Gastroesophageal sphincter (tissue), 4 donors: ENCODE data around the gene LRBA. TPM values are rescaled to one million over a fixed set of nuclear protein-coding genes. Genes with fewer than 3 reads are reported as not detected.

ENCODE experiments used
- ATAC-seq: fragments of 150-250 bp; one replicate; pipeline ENCODE4 v1.9.1; 2016; ENCODE audit warnings: mild to moderate bottlenecking, moderate library complexity
- H3K27ac ChIP-seq, 4 donors: fragments of 200-600 bp; sonication (generic) in 3 of 4; 1 replicate in 3 of 4; 2 replicates in 1 of 4; pipeline ENCODE4 v1.5.1; 2016 to 2019
- H3K27me3 ChIP-seq: fragments of 200-600 bp; sonication (generic); one replicate; pipeline ENCODE4 v1.5.1; 2019
- H3K36me3 ChIP-seq, 2 donors: fragments of 200-600 bp; sonication (generic); one replicate each; pipeline ENCODE4 v1.5.1; 2019; ENCODE audit warnings: control low read depth in 1 of 2
- H3K4me1 ChIP-seq, 3 donors: fragments of 200-600 bp; sonication (generic); 1 replicate in 2 of 3; 2 replicates in 1 of 3; pipeline ENCODE4 v1.5.1; 2016 to 2019; ENCODE audit warnings: control low read depth in 2 of 3
- H3K4me3 ChIP-seq, 2 donors: fragments of 200-600 bp; sonication (generic); one replicate each; pipeline ENCODE4 v1.5.1; 2019; ENCODE audit warnings: mild to moderate bottlenecking in 1 of 2, moderate library complexity in 1 of 2
- H3K9me3 ChIP-seq, 3 donors: fragments of 200-600 bp; sonication (generic); one replicate each; pipeline ENCODE4 v1.5.1; 2017 to 2019; ENCODE audit warnings: control low read depth in 2 of 3
- CTCF ChIP-seq, 4 experiments: fragments of 200-600 bp in 2 of 4; fragments of 450-650 bp in 2 of 4; sonication (generic) in 1 of 4; IDR thresholded peaks; one replicate each; pipeline ENCODE4 v1.5.1; 2017 to 2019; ENCODE audit warnings: antibody characterized with exemption in 4 of 4, mild to moderate bottlenecking in 2 of 4, moderate library complexity in 2 of 4
- EP300 ChIP-seq: sonication (generic); formaldehyde crosslinking; IDR thresholded peaks from one replicate; pipeline ENCODE4 v1.6.1; 2017; ENCODE audit warnings: antibody characterized with exemption, mild to moderate bottlenecking
- POLR2A ChIP-seq, 2 donors: fragments of 450-650 bp; IDR thresholded peaks; one replicate each; pipeline ENCODE4 v1.6.1; 2017; ENCODE audit warnings: antibody characterized with exemption in 2 of 2, mild to moderate bottlenecking in 2 of 2, moderate library complexity in 1 of 2
- POLR2AphosphoS5 ChIP-seq: sonication (generic); formaldehyde crosslinking; IDR thresholded peaks from one replicate; pipeline ENCODE4 v1.6.1; 2017; ENCODE audit warnings: antibody characterized with exemption
- WGBS, 2 donors: methylation state at CpG; one replicate each; pipeline ENCODE4 v1.1.5; 2018; ENCODE audit warnings: low coverage in 1 of 2; 5-methylcytosine and 5-hydroxymethylcytosine counted together
- total RNA-seq, 4 donors: library from RNA; depleted of rRNA; stranded (reverse); fragments of >200 nt; gene quantifications; one replicate each; pipeline ENCODE4 v1.1.0, GENCODE V29; 2016

Gene LRBA
- total RNA-seq, 4 donors from 2014 or later, result 18.4 to 35.0 (median 23.2) TPM

- Histone ChIP-seq H3K4me3 (no peak overlapping the region), H3K4me1 (no peaks in the 10 kb centered on the region), H3K27ac (no peak overlapping the region), H3K36me3 (no peaks in the 10 kb centered on the region), H3K9me3 (no peaks in the 10 kb centered on the region), H3K27me3 (no peaks in the 10 kb centered on the region)
- WGBS, 2 donors, result 75 to 77% methylated on average over 2 of the region's 2 CpGs
- no peak for TF ChIP-seq POLR2A (IDR thresholded peaks at IDR 0.05)
- TF ChIP-seq CTCF (IDR thresholded peaks at IDR 0.05), result no peak
- no peak for TF ChIP-seq POLR2AphosphoS5
- TF ChIP-seq EP300, result no peak
- ATAC-seq, result no peak
Observed at GRCh38 chr4:150683775-150684350, 331.2 kb downstream of the LRBA start.

- H3K4me3 ChIP-seq, result no peak overlapping the region
- 88 to 100% methylated on average over 1 of the region's 1 CpG for WGBS, 2 donors
- no peak for ATAC-seq
- no peaks in the 10 kb centered on the region for H3K4me1 ChIP-seq
- H3K36me3 ChIP-seq, result no peaks in the 10 kb centered on the region
- H3K27me3 ChIP-seq, result no peaks in the 10 kb centered on the region
- no peaks in the 10 kb centered on the region for H3K9me3 ChIP-seq
- TF ChIP-seq POLR2AphosphoS5 (no peak), EP300 (no peak), CTCF (IDR thresholded peaks at IDR 0.05) (no peak), POLR2A (IDR thresholded peaks at IDR 0.05) (no peak)
- H3K27ac ChIP-seq, result no peak overlapping the region
Observed at GRCh38 chr4:150682126-150682525, 333.0 kb downstream of the LRBA start.

GRCh38 chr4:150681063-150681462 lies 334.0 kb downstream of the LRBA start:
- H3K4me3 ChIP-seq, result no peak overlapping the region
- H3K4me1 ChIP-seq, result no peaks in the 10 kb centered on the region
- H3K36me3 ChIP-seq, result no peaks in the 10 kb centered on the region
- H3K27me3 ChIP-seq, result no peaks in the 10 kb centered on the region
- TF ChIP-seq EP300 (no peak), POLR2AphosphoS5 (no peak), POLR2A (IDR thresholded peaks at IDR 0.05) (no peak)
- no peak overlapping the region for H3K27ac ChIP-seq
- no peak for ATAC-seq
- H3K9me3 ChIP-seq, result no peaks in the 10 kb centered on the region

- no peaks in the 10 kb centered on the region for H3K27me3 ChIP-seq
- H3K27ac ChIP-seq, result no peak overlapping the region
- H3K9me3 ChIP-seq, result no peaks in the 10 kb centered on the region
- no peak for TF ChIP-seq POLR2A (IDR thresholded peaks at IDR 0.05)
- no peak for TF ChIP-seq POLR2AphosphoS5
- TF ChIP-seq EP300, result no peak
- no peak for TF ChIP-seq CTCF (IDR thresholded peaks at IDR 0.05)
- 69 to 73% methylated on average over 5 of the region's 5 CpGs for WGBS, 2 donors
- no peak overlapping the region for H3K4me3 ChIP-seq
- ATAC-seq, result no peak
- no peaks in the 10 kb centered on the region for H3K36me3 ChIP-seq
- H3K4me1 ChIP-seq, result no peaks in the 10 kb centered on the region
Observed at GRCh38 chr4:150680651-150681050, 334.4 kb downstream of the LRBA start.

- Histone ChIP-seq H3K9me3 (no peaks in the 10 kb centered on the region), H3K27ac (no peak overlapping the region), H3K36me3 (no peaks in the 10 kb centered on the region), H3K4me1 (no peaks in the 10 kb centered on the region), H3K27me3 (no peaks in the 10 kb centered on the region), H3K4me3 (no peak overlapping the region)
- no peak for ATAC-seq
- 68 to 81% methylated on average over 3 of the region's 3 CpGs for WGBS, 2 donors
- no peak for TF ChIP-seq EP300
- TF ChIP-seq POLR2AphosphoS5, result no peak
- no peak for TF ChIP-seq POLR2A (IDR thresholded peaks at IDR 0.05)
- no peak for TF ChIP-seq CTCF (IDR thresholded peaks at IDR 0.05)
Observed at GRCh38 chr4:150679765-150680343, 335.2 kb downstream of the LRBA start.
